NCI-H1417 treated with DMSO at 0.1 percent for 48 hours (cell line): Measurements from ENCODE around the gene GPR15LG.

Experiments used
- DNase-seq: peaks from one replicate; lab custom pipeline; 2025; lab: John Stamatoyannopoulos, UW

Gene GPR15LG

GRCh38 chr10:84193846-84194423, 20.3 kb downstream of the GPR15LG start:
- DNase-seq, result no peak

- DNase-seq, result no peak
Observed at GRCh38 chr10:84194424-84195043, 20.9 kb downstream of the GPR15LG start, which contains the start of gene CDHR1. Gene CDHR1, plus strand, starts transcription at chr10:84194537. Its CDS starts 224 bp downstream, at chr10:84194761.

GRCh38 chr10:84195044-84195830, 21.6 kb downstream of the GPR15LG start:
- DNase-seq, result no peak

DNA sequence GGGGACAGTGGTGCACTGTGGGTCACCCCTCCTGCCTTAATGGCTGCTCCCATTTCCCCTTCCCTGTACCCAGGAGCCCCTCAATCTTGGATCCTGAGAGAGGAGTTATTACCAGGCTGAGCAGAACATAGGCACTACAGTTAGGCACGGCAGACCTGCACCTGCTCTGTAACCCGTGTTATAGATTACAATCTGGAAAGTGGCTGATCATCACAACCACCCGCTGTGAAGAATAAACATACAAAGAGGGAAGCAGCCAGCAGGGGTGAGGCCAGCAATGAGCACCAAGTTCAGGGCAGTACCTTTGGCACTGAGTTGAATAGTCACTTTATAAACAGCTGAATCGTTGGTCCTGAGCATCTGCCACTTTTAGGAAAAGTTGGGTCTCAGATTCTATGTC, 22.5 kb downstream of the GPR15LG start:
- DNase-seq, result peak; percentile 37

GRCh38 chr10:84196941-84197340, 23.3 kb downstream of the GPR15LG start:
- no peak for DNase-seq

- DNase-seq, result no peak
Observed at GRCh38 chr10:84197643-84198042, 24.0 kb downstream of the GPR15LG start.

GRCh38 chr10:84198206-84198915, 24.8 kb downstream of the GPR15LG start:
- DNase-seq, result no peak

GRCh38 chr10:84200537-84201243, 27.1 kb downstream of the GPR15LG start:
- DNase-seq, result no peak

DNA sequence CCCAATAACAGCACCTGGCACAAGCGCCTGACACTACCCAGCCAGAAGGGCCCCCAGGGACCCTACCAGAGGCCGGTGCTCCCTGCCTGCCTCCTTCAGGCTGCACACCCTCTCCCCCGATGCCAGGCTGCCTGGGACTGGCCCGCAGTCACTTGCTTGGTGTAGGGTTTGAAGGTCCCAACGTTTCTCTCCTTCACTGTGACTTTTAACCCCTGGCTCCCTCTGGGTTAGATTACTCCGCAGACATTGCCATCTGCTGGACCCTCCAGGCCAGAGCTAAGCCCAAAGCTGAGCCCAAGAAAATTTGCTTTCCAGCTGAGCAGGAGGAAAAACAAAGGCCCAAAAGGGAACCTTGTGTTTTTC, 27.6 kb downstream of the GPR15LG start:
- DNase-seq, result no peak

DNA sequence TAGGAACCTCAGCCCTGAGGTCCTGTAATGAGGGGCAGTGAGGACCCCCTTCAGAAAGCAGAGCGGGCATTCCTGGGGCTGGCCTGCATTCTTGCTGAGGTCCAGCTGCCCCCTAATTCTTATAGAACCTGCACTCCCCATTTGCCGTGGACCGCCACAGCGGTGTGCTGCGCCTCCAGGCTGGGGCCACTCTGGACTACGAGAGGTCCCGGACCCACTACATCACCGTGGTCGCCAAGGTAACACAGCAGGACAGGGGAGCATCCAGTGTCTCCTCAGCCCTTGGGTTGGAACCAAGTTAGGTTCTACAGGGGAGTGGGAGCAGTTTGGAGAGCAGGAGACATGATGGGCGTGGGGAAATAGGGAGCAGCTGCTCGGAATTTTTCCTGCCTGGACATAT, 28.1 kb downstream of the GPR15LG start:
- DNase-seq, result no peak

GRCh38 chr10:84202349-84202748, 28.7 kb downstream of the GPR15LG start:
- DNase-seq, result no peak

DNA sequence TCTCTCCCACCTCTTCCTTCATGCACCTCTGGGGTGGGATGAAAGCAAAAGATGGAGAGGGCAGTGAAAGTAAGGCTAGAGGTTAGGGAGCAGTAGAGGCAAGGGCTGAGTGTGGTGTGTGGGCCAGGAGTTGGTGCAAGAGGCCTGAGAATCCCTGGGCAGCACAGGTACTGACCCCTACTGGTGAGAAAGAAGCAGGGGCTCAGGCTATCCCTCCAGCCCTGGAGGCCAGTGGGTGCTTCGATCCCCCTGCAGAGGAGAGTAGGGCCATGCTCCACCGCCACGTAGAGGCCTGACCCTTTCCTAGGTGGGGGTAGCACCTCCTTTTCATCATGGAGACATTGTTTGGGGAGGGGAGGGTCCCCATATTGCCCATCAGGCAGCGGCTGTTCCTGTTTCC, 30.5 kb downstream of the GPR15LG start:
- no peak for DNase-seq

GRCh38 chr10:84204610-84205009, 31.0 kb downstream of the GPR15LG start:
- DNase-seq, result no peak

DNA sequence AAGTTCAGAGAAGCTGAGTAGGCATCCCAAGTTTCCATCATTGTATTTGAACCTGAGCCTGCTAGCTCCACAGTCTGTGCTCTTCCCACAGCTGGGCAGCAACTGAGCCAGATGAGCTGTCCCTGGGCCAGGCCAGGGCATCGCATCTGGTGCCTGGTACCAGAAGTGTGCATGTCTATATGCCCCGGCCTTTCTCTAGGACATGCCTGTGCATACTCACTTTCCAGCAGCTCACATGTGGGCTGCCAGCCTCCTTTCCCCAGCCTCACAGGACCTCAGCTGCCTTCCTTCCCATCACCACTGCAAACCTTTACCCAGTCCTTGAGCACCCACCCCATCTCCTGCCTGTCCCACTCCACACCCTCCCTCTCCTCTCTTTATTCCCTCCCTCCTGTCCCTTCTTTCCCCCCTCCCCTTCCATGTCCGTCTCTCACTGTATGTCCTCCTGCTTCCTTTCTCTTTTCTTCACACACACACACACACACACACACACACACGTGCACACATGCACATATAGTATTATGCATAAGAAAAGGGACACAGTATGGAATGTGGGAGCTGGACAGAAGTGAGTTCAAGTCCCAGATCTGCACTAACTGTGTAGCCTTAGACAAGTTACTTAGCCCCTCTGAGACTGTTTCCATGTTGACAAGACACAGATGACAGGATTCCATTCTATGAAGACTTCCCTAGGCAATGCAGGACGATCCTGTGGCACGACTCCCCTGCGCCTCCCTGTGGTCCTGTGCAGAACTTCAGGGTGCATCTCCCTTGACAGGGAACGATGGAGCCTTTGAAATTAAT, 31.6 kb downstream of the GPR15LG start:
- DNase-seq, result peak; percentile 26

DNA sequence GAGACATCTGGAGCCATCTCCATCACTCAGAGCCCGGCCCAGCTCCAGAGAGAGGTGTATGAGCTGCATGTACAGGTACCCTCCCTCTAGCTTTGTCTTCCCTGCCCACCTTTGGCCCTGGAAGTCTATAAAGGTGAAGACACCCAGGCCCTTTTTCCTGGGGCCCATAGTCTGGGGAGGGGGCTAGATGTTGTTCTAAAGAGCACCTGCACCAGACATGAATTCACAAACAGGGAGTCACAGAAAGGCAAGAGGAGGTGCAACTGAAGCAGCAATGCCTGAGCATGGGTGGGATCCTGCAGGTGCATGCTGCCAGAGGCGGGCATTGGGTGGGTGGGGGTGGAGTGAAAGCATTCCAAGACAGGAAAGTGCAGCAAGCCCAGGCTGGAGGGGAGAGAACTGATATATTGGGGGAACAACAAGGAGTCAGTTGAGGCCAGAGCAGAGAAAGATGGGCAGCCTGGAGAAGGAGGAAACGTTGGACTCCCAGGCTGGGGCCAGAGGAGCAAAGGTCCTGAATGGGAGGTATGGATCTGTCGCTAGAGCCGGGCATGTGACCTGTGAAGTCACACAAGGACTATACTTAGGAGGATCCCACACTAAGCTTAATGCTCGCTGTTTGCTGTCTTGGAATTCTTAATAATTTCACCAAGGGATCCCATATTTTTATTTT, 32.4 kb downstream of the GPR15LG start:
- DNase-seq, result no peak

DNA sequence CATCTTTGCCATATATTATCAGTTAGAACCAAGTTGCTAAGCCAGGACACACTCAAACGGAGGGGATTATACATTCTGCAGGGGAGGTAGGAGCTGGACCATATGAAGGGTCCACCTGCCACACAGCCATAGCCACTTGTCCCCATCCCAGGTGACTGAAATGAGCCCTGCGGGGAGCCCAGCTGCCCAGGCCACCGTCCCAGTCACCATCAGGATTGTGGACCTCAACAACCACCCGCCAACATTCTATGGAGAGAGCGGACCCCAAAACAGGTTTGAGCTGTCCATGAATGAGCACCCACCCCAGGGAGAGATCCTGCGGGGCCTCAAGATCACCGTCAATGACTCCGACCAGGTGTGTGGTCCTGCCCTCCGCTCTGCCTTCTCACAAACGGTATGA, 34.4 kb downstream of the GPR15LG start:
- no peak for DNase-seq

DNA sequence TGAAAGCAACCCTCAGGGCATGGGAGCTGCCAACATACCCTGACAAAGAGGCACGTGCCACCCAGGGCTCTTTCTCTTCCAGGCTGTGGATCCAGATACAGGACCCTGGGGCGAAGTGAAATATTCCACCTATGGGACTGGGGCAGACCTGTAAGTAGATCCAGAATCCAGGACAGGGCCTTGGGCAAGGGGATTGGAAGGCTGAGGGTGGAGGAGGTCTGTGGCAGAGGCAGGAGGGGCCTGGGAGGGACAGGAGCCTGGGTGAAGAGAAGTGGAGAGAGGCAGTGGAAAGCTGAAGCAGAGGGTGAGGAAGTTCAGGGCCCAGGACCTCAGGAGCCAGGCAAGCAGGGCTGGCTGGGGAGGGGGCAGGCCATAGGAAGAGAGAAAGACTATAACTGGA, 38.0 kb downstream of the GPR15LG start:
- no peak for DNase-seq

GRCh38 chr10:84212014-84212413, 38.4 kb downstream of the GPR15LG start:
- no peak for DNase-seq

GRCh38 chr10:84213076-84213475, 39.5 kb downstream of the GPR15LG start:
- DNase-seq, result no peak

DNA sequence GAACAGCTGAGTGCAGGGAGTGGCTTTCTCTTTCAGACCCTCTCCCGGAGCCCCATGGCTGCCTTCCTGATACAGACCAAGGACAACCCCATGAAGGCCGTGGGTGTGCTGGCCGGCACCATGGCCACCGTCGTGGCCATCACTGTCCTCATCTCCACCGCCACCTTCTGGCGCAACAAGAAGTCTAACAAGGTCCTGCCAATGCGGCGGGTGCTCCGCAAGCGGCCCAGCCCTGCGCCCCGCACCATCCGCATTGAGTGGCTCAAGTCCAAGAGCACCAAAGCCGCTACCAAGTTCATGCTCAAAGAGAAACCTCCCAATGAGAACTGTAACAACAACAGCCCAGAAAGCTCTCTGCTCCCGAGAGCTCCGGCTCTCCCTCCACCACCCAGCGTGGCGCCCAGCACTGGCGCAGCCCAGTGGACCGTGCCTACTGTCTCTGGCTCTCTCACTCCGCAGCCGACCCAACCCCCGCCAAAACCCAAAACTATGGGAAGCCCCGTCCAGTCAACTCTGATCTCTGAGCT, 40.5 kb downstream of the GPR15LG start:
- DNase-seq, result no peak
